Fibroblast of pulmonary artery (primary cell): ENCODE results near the gene CEND1.

ENCODE experiments used
- DNase-seq: peaks from one replicate; pipeline ENCODE4 v3.0.0-alpha.2; 2010; ENCODE audit warnings: low read depth
- H3K4me3 ChIP-seq: replicated peaks from 2 replicates; pipeline ENCODE4 v1.5.1; 2011; ENCODE audit warnings: low read depth, mild to moderate bottlenecking, control low read depth, low read length, moderate library complexity
- TF ChIP-seq, protein P1 (sequence below): IDR thresholded peaks from 2 replicates; pipeline ENCODE4 v1.5.1; 2011; ENCODE audit warnings: mild to moderate bottlenecking, control low read depth, low read length, inconsistent platforms; ENCODE audit errors: missing control alignments

The CEND1 gene

DNA sequence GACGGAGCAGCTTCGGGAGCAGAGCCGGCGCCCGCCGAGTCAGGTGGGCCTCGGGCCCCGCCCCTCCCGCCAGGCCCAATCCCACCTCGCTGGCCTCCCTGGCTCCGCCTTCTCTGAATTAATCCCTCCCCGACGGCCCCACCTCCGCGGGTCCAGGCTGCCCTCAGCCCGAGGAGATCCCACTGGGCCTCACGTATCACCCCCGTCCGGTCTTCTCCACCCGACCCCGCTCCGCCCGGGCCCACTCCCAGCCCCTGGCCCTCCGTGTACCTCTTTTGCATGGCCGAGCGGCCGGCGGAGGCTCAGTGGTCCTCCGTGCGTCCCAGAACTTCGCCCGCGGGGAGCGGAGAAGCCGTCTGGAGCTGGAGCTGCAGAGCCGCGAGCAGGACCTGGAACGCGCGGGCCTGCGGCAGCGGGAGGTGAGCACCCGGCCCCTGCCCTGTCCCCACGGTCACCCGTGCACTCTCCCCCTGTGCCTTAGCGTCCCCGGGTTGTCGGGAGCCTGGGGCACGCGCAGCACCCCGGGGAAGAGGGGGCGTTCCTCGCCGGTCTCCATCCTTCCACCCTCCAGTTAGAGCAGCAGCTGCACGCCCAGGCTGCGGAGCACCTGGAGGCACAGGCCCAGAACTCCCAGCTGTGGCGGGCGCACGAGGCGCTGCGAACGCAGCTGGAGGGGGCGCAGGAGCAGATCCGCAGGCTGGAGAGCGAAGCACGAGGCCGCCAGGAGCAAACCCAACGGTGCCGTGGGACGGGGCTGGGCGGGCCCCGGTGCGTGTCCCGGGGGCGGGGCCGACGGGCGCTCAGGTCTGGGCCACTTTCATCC lies 40.6 kb upstream of the CEND1 start:
- TF ChIP-seq, protein P1, sequence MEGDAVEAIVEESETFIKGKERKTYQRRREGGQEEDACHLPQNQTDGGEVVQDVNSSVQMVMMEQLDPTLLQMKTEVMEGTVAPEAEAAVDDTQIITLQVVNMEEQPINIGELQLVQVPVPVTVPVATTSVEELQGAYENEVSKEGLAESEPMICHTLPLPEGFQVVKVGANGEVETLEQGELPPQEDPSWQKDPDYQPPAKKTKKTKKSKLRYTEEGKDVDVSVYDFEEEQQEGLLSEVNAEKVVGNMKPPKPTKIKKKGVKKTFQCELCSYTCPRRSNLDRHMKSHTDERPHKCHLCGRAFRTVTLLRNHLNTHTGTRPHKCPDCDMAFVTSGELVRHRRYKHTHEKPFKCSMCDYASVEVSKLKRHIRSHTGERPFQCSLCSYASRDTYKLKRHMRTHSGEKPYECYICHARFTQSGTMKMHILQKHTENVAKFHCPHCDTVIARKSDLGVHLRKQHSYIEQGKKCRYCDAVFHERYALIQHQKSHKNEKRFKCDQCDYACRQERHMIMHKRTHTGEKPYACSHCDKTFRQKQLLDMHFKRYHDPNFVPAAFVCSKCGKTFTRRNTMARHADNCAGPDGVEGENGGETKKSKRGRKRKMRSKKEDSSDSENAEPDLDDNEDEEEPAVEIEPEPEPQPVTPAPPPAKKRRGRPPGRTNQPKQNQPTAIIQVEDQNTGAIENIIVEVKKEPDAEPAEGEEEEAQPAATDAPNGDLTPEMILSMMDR, result no peak
- peak overlapping the region; percentile 30 for H3K4me3 ChIP-seq
- DNase-seq, result peak; percentile 57

DNA sequence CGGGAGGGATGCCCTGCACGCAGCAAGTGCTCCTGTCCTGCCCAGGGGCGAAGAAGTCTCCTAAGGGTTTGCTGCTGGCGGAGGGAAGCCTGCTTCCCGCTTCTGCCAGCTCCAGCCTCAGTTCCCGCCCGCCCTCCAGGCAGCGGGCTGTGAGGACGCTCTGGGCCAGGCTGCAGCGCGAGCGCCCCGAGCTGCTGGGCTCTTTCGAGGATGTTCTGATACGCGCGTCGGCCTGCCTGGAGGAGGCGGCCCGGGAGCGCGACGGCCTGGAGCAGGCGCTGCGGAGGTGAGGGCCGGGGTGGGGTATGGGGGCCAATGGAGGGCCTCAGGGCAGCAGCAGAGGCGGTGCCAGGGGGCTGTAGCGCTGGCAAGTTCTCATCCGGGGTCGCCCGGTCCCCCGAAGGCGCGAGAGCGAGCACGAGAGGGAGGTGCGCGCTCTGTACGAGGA lies 40.0 kb upstream of the CEND1 start:
- peak overlapping the region; percentile 30 for H3K4me3 ChIP-seq
- TF ChIP-seq, protein P1, result no peak
- no peak for DNase-seq

DNA sequence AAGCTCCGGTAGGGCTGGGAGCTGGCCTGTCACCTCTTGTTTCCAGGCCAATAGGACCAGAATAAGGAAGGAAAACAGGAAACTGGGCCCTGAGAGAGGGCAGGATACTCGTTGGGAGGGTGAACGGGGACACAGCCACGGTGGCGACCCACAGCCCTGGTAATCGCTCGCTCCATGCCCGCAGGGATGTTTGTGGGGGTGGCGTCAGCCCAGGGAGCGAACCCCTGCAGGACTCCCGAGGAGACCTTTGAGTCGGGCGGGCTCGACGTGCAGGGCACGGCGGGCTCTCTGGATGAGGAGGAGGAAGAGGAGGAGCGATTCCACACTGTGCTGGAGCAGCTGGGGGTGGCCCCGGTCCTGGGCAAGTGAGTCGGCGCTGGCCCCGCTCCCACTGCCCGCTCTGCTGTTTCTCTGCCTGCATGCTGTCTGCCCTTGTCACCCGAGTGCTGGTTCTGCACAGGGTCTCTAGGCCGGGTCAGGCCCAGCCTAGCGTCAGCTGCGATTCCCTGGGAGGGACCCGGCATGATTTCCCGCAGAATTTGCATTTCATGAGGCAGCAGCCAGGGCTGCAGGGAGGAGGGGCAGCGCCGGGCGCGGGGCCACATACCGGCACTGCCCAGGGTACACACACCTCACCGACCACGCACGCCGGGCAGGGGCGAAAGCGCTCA lies 39.4 kb upstream of the CEND1 start:
- no peak for DNase-seq
- H3K4me3 ChIP-seq, result no peak overlapping the region
- TF ChIP-seq, protein P1, result no peak

DNA sequence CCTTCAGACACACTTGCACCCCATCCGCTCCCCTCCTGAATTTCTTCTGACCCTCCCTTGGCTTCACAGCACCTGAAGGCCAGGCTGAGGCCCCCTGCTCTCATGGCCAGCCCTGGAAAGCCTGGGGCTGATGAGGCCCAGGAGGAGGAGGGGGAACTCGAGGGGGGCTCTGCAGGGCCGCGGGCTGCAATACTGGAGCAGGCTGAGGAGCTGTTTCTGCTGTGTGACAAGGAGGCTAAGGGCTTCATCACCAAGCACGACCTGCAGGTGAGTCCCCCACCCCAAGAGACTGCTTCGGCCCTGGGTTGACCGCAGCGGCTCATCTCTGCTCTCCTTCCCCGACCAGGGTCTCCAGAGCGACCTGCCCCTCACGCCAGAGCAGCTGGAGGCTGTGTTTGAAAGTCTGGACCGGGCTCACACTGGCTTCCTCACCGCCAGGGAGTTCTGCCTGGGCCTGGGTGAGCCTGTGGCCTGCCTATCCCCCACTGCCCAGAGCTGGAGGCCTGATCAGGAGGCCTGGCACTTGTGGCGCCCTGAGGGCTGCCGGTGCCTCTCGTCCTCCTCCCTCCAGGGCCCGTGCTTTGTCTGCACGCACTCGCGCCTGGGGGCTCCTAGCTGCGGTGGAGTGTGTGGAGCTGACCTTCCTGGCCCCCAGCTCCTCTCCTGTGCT lies 38.8 kb upstream of the CEND1 start:
- DNase-seq, result no peak
- no peak overlapping the region for H3K4me3 ChIP-seq
- TF ChIP-seq, protein P1, result no peak

DNA sequence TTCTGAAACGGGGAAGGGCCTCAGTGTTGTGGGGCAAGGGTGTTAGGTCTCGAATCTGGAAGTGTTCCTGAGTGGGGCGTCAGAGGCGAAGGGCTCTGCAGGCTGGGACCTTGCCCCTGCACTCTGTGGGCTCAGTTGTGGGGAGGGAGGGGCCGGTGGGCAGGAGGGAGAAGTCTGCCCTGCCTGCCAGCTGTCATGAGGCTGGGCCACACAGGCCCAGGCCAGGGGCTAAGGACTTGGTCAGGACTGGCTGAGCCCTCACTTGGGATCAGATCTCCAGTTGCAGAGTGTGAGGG lies 38.0 kb upstream of the CEND1 start, which contains the start of gene CRACR2B:
Gene CRACR2B (plus strand): TSS at position 23 of the 296 bp plus-strand sequence. CDS start 689 bp downstream, outside the sequence.
- DNase-seq, result no peak
- TF ChIP-seq, protein P1, result no peak
- H3K4me3 ChIP-seq, result no peak within 1 kb of the TSS

DNA sequence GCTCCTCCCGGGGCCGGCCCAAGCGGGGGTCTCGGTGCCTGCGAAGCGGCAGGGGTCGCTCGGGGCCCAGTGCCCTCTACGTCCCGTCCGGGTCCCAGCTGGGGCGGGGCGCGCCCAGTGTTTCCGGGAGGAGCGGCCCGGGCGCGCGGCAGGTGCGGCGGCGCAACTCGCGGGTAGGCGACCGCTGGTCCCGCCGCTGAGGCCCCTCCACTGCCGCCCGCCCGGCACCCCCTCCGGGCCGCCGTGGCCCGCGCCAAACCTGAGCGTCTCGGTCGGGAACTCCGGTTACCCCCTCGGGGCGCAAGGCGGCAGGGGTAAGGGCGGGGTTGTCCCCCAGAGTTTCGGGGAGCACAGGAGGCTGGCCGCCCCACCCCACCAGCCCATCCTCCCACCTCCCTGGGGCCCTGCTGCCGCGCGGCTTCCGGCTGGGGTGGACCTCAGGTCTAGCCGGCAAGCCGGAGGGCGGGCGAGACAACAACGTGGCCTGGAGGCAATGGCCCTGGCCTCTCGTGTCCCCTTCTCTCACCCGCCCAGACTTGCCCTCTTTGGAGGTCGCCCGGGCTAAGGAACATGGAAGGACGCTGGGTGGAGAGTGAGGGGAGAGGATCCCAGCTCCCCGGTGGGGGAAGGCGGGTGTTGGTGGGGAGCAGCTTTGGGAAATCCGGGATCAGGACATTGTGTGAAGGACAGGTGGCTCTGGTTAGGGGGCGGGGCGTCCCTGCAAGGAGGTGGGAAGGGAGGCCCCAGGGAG lies 37.4 kb upstream of the CEND1 start:
- DNase-seq, result no peak
- H3K4me3 ChIP-seq, result no peak overlapping the region
- TF ChIP-seq, protein P1, result no peak
